ENCODE data around the gene HIVEP3. TPM values are rescaled to one million over a fixed set of nuclear protein-coding genes. Genes with fewer than 3 reads are reported as not detected.

Gene HIVEP3
- total RNA-seq, 1 donor from 2014 or later, result 11.6 TPM

DNA sequence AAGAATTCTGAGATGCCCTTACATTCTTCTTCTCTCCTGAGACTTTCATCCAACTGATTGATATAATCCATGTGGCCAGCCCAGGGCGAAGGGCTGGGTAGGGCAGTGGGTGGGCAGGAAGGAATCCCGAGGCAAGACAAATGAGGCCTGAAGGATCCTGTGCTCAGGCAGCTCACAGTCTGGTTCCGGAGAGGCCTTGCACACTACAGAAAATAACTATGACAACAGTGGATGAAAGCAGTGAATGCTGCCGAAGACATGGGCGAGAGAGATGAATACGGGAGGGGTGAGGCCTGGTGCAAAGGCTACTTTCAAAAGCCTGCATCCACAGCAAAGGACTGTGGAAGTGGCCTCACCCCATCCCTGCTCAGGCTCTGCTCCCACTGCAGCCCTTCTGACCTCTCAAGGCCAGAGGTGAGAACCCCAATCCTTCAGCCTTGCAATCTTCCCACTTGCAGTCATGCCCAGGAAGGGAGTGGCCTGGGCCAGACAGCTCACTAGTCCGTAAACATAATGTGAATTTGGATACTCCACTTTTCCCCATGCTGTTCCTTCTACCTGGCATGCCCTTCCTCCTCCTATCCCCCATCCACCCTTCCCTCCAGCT, 250.6 kb downstream of the HIVEP3 start:
- Histone ChIP-seq H3K36me3 (no peaks in the 10 kb centered on the region), H3K27ac (no peak overlapping the region), H3K9me3 (no peaks in the 10 kb centered on the region), H3K4me3 (no peak overlapping the region), H3K27me3 (ENCODE audit: low read depth) (no peaks in the 10 kb centered on the region), H3K4me1 (peaks cover 11% of the 10 kb centered on the region)
- ATAC-seq (no peak), DNase-seq (no peak)
- intact Hi-C loops (cut with DNase I), result no loop called here
- TF ChIP-seq, protein P1, sequence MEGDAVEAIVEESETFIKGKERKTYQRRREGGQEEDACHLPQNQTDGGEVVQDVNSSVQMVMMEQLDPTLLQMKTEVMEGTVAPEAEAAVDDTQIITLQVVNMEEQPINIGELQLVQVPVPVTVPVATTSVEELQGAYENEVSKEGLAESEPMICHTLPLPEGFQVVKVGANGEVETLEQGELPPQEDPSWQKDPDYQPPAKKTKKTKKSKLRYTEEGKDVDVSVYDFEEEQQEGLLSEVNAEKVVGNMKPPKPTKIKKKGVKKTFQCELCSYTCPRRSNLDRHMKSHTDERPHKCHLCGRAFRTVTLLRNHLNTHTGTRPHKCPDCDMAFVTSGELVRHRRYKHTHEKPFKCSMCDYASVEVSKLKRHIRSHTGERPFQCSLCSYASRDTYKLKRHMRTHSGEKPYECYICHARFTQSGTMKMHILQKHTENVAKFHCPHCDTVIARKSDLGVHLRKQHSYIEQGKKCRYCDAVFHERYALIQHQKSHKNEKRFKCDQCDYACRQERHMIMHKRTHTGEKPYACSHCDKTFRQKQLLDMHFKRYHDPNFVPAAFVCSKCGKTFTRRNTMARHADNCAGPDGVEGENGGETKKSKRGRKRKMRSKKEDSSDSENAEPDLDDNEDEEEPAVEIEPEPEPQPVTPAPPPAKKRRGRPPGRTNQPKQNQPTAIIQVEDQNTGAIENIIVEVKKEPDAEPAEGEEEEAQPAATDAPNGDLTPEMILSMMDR (IDR thresholded peaks at IDR 0.05), result no peak

DNA sequence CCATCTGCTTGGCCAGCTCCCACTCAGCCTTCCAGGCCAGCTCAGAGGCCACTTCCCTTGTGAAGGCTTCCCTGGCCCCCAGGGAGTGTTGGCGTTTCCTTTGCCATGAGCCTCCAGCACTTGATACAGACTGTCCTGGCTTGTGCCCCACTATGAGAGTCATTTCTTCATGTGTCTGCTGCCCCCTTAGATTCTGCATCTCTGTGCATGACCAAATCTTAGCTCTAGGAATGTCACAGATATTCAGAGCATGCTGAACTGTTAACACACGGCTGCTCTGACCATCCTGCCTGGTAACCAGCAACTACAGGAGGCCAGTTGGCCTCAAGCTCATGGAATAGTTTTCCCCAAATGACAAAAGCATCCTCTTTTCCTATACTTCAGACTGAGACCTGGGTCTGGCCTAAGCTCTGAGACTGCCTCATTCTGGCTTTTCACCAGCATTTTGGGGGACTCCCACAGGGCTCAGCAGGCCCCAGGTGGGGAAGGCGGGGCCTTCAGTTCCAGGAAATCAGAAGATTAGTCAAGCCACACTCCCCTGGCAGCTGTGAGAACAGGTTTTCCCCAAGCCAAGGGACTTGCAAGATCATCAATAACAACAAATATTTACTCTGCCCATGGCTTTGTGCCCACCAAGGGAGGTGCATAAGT, 251.6 kb downstream of the HIVEP3 start:
- DNase-seq (no peak), ATAC-seq (no peak)
- TF ChIP-seq, protein P1 (IDR thresholded peaks at IDR 0.05), result no peak
- Histone ChIP-seq H3K36me3 (no peaks in the 10 kb centered on the region), H3K9me3 (no peaks in the 10 kb centered on the region), H3K4me1 (peaks cover 13% of the 10 kb centered on the region), H3K4me3 (no peak overlapping the region), H3K27ac (no peak overlapping the region), H3K27me3 (ENCODE audit: low read depth) (no peaks in the 10 kb centered on the region)
- intact Hi-C loops (cut with DNase I), result no loop called here

DNA sequence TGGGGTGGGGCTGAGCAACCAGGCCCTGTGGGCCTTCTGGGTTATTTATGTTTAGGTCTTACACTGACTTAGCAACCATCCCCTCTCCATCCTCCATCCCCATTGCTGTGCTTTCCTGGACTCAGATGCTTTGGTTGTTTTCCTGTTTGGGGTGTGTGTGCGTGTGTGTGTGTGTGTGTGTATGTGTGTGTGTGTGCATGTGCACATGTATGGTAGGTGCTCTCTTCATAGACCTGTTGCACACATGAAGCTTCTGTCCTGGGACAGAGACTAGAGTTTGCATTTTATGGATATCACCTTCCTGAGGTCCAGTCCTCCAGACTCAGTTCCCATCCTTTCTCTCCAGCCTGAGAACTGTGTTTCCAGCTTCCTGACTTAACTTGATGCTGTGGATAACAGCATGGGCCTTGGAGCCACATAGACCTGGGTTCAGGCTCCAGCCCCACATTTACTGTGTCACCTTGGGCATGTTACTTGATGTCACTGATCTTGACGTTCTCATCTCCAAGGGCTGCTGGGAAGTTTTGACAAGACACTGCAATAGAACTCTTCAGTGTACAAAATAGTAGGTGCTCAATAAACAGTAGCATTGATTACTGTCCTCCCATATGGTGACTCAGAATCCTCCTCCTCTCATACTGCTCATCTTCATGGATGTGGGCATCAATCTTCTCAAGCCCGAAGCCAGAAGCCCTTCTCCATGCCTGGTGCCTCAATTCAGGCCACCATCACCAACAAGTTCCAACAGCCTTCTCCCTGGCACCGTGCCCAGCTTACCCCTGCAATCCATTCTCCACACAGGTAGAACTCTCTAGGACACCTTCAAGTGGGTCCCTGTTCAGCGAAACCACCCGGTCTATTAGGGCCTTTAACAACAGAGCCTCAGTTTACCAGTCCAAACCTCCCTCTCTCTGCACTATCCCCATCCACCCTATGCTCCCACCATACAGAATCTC, 252.5 kb downstream of the HIVEP3 start:
- H3K36me3 ChIP-seq, result no peaks in the 10 kb centered on the region
- ATAC-seq, result no peak
- intact Hi-C loops (cut with DNase I), result no loop called here
- H3K27ac ChIP-seq, result no peak overlapping the region
- no peaks in the 10 kb centered on the region for H3K9me3 ChIP-seq
- H3K4me1 ChIP-seq, result peaks cover 19% of the 10 kb centered on the region
- H3K4me3 ChIP-seq, result no peak overlapping the region
- no peaks in the 10 kb centered on the region for H3K27me3 ChIP-seq (ENCODE audit: low read depth)
- DNase-seq, result no peak
- TF ChIP-seq, protein P1 (IDR thresholded peaks at IDR 0.05), result no peak

DNA sequence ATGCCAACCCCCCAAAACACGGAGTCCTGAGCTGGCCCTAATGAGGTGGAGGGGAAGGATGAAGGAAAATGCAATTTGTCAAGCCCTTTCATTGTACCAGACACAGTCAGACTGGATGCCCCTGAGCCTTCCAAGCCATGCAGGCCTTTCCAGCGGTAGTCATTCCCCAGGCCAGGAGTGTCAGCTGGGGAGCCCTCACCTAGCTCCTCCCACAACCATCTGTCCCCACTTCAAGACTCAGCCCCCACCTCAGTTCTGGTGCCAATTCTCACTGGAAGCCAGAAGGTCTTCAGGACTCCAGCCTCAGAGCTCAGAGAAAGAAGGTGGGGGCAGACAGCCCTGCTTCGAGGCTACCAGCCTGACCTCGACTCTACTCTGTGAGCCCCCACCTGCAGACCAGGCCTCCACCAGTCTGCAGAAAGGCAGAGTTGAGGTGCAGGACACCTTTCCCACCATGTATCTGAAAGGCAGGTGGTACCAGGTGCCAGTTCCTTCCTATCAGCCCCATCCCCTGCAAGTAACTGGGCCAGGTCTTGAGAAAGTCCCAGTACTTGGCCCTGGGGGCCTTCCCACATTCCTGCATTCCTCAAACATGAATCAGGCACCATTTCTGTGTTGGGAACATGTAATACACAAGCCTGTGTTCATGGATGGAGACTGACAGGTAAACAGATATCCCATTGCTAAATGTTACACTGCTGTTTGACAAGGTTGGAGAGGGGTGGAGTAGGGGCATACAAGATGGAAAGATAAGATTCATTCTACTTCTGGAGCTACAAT, 253.7 kb downstream of the HIVEP3 start:
- intact Hi-C loops (cut with DNase I), result no loop called here
- DNase-seq (no peak), ATAC-seq (peak; percentile 21 to 35)
- no peaks in the 10 kb centered on the region for H3K9me3 ChIP-seq
- TF ChIP-seq, protein P1 (IDR thresholded peaks at IDR 0.05), result no peak
- H3K4me1 ChIP-seq, result peaks cover 27% of the 10 kb centered on the region
- H3K27me3 ChIP-seq (ENCODE audit: low read depth), result no peaks in the 10 kb centered on the region
- no peak overlapping the region for H3K27ac ChIP-seq
- no peak overlapping the region for H3K4me3 ChIP-seq
- no peaks in the 10 kb centered on the region for H3K36me3 ChIP-seq
